ENCODE measurements around the gene ANKRD60. TPM values are rescaled to one million over a fixed set of nuclear protein-coding genes. Genes with fewer than 3 reads are reported as not detected.
A peak's percentile ranks its signal among the peaks of the same experiment; 100 is the strongest.

The ANKRD60 gene
- total and polyA plus RNA-seq, 2 donors: not detected

DNA sequence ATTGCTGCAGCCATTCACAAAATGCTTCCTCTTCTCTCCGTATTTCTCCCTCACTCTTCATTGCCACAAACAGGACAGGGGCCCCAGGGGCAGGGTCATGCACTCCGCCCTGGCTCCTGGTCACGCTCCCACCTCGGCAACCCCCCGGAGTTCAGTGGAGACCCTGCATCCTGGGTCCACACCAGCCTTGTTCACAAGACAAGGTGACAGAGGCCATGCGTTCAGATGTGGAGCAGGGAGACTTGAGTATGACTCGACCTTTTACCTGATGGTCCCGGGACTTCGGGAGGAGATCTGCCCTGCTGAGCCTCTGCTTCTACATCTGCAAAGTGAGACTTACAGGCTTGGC, 49.4 kb downstream of the ANKRD60 start:
- peaks cover 3 to 17% of the 10 kb centered on the region in 2 donors for H3K4me1 ChIP-seq (ENCODE audit: control insufficient read depth in 2 of 2, insufficient read depth in 2 of 2, low read length in 2 of 2)
- no peaks in the 10 kb centered on the region for H3K36me3 ChIP-seq (ENCODE audit: control insufficient read depth in 2 of 2, insufficient read depth in 2 of 2, low read length in 1 of 2)
- H3K27ac ChIP-seq (ENCODE audit: low read depth in 1 of 2, low read length in 1 of 2): no peak overlapping the region
- peaks cover 6 to 26% of the 10 kb centered on the region in 2 donors for H3K27me3 ChIP-seq (ENCODE audit: control insufficient read depth in 2 of 2, insufficient read depth in 1 of 2, low read length in 1 of 2)
- no peak for DNase-seq (ENCODE audit: low read depth in 6 of 9, low spot score in 9 of 9)
- no peaks in the 10 kb centered on the region for H3K9me3 ChIP-seq (ENCODE audit: control insufficient read depth in 2 of 2, insufficient read depth in 1 of 2, low read length in 1 of 2)
- WGBS: 47% methylated on average over 9 of the region's 9 CpGs
- no peak overlapping the region for H3K4me3 ChIP-seq (ENCODE audit: low read length in 2 of 2)

GRCh38 chr20:58177799-58178198, 50.7 kb downstream of the ANKRD60 start:
- no peak overlapping the region for H3K4me3 ChIP-seq (ENCODE audit: low read length in 2 of 2)

DNA sequence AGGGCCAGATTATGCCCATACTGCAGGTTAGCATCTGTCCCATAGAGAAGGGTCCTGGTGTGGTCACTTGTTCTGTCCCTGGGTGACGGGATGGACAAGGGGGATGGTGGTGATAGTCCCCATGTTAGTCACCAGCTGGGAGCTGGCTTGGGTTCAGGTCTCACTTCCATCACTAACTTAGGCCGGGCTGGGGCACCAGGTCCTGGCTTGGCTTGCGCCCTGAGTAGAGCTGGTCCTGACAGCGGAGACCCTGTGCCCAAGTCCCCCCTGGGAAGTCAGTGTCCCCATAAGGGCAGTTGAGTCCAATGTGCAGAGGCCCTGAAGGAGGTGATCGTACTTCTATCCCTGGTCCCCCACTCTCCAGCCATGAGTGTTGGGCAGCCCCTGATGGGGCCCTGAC, 52.6 kb downstream of the ANKRD60 start:
- Histone ChIP-seq H3K27me3 (ENCODE audit: control insufficient read depth in 2 of 2, insufficient read depth in 1 of 2, low read length in 1 of 2) (peaks cover 6 to 26% of the 10 kb centered on the region in 2 donors), H3K4me1 (ENCODE audit: control insufficient read depth in 2 of 2, insufficient read depth in 2 of 2, low read length in 2 of 2) (peaks cover 3 to 19% of the 10 kb centered on the region in 2 donors), H3K9me3 (ENCODE audit: control insufficient read depth in 2 of 2, insufficient read depth in 1 of 2, low read length in 1 of 2) (no peaks in the 10 kb centered on the region), H3K4me3 (ENCODE audit: low read length in 2 of 2) (no peak overlapping the region), H3K36me3 (ENCODE audit: control insufficient read depth in 2 of 2, insufficient read depth in 2 of 2, low read length in 1 of 2) (no peaks in the 10 kb centered on the region), H3K27ac (ENCODE audit: low read depth in 1 of 2, low read length in 1 of 2) (no peak overlapping the region)
- no peak for DNase-seq (ENCODE audit: low read depth in 6 of 9, low spot score in 9 of 9)
- 96% methylated on average over 5 of the region's 5 CpGs for WGBS

More at GRCh38 chr20:58177799-58178198, 50.7 kb downstream of the ANKRD60 start:
- DNase-seq (ENCODE audit: low read depth in 6 of 9, low spot score in 9 of 9): no peak
- Histone ChIP-seq H3K27ac (ENCODE audit: low read depth in 1 of 2, low read length in 1 of 2) (no peak overlapping the region), H3K36me3 (ENCODE audit: control insufficient read depth in 2 of 2, insufficient read depth in 2 of 2, low read length in 1 of 2) (no peaks in the 10 kb centered on the region), H3K9me3 (ENCODE audit: control insufficient read depth in 2 of 2, insufficient read depth in 1 of 2, low read length in 1 of 2) (no peaks in the 10 kb centered on the region), H3K27me3 (ENCODE audit: control insufficient read depth in 2 of 2, insufficient read depth in 1 of 2, low read length in 1 of 2) (peaks cover 6 to 26% of the 10 kb centered on the region in 2 donors), H3K4me1 (ENCODE audit: control insufficient read depth in 2 of 2, insufficient read depth in 2 of 2, low read length in 2 of 2) (peaks cover 3 to 19% of the 10 kb centered on the region in 2 donors)
- WGBS: 95% methylated on average over 10 of the region's 10 CpGs

GRCh38 chr20:58175425-58175824, 53.0 kb downstream of the ANKRD60 start:
- H3K4me1 ChIP-seq (ENCODE audit: control insufficient read depth in 2 of 2, insufficient read depth in 2 of 2, low read length in 2 of 2): peaks cover 3 to 19% of the 10 kb centered on the region in 2 donors
- H3K4me3 ChIP-seq (ENCODE audit: low read length in 2 of 2): no peak overlapping the region
- no peaks in the 10 kb centered on the region for H3K9me3 ChIP-seq (ENCODE audit: control insufficient read depth in 2 of 2, insufficient read depth in 1 of 2, low read length in 1 of 2)
- no peaks in the 10 kb centered on the region for H3K36me3 ChIP-seq (ENCODE audit: control insufficient read depth in 2 of 2, insufficient read depth in 2 of 2, low read length in 1 of 2)
- no peak overlapping the region for H3K27ac ChIP-seq (ENCODE audit: low read depth in 1 of 2, low read length in 1 of 2)
- H3K27me3 ChIP-seq (ENCODE audit: control insufficient read depth in 2 of 2, insufficient read depth in 1 of 2, low read length in 1 of 2): peaks cover 6 to 23% of the 10 kb centered on the region in 2 donors
- no peak for DNase-seq (ENCODE audit: low read depth in 6 of 9, low spot score in 9 of 9)
- WGBS: 94% methylated on average over 9 of the region's 9 CpGs

DNA sequence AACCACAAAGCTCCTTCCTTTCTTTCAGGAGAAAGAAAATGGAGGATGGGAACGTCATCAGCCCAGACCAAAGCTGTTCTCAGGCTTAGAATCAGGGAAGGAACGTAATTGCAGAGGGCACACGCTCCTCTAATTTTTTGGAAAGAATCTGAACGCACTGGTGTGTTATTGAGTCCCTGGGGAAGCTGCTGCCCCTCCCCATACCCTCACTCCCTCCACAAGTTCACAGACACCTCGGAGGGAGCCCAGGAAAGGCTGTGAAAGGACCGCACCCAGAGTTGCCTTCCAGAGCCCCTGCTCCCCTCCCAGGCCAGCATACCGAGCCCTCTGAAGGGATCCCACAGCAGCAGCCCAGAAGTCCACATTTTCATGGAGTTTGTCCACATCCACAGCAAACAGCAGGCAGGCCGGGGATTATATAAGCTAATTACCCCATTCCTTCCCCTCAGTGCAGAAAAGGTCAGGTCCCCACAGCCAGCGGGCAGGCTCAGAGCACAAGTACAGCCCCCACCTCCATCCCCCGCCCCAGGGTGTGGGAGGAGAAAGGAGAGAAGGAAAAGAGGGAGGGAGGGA, 53.7 kb downstream of the ANKRD60 start:
- Histone ChIP-seq H3K4me1 (ENCODE audit: control insufficient read depth in 2 of 2, insufficient read depth in 2 of 2, low read length in 2 of 2) (peaks cover 3 to 17% of the 10 kb centered on the region in 2 donors), H3K27me3 (ENCODE audit: control insufficient read depth in 2 of 2, insufficient read depth in 1 of 2, low read length in 1 of 2) (peaks cover 2 to 17% of the 10 kb centered on the region in 2 donors), H3K4me3 (ENCODE audit: low read length in 2 of 2) (no peak overlapping the region), H3K27ac (ENCODE audit: low read depth in 1 of 2, low read length in 1 of 2) (peak overlapping the region; percentile 32 to 42), H3K9me3 (ENCODE audit: control insufficient read depth in 2 of 2, insufficient read depth in 1 of 2, low read length in 1 of 2) (no peaks in the 10 kb centered on the region), H3K36me3 (ENCODE audit: control insufficient read depth in 2 of 2, insufficient read depth in 2 of 2, low read length in 1 of 2) (no peaks in the 10 kb centered on the region)
- WGBS: 86% methylated on average over 10 of the region's 10 CpGs
- DNase-seq (ENCODE audit: low read depth in 6 of 9, low spot score in 9 of 9): peak in 1 of 9 donors; percentile 5

DNA sequence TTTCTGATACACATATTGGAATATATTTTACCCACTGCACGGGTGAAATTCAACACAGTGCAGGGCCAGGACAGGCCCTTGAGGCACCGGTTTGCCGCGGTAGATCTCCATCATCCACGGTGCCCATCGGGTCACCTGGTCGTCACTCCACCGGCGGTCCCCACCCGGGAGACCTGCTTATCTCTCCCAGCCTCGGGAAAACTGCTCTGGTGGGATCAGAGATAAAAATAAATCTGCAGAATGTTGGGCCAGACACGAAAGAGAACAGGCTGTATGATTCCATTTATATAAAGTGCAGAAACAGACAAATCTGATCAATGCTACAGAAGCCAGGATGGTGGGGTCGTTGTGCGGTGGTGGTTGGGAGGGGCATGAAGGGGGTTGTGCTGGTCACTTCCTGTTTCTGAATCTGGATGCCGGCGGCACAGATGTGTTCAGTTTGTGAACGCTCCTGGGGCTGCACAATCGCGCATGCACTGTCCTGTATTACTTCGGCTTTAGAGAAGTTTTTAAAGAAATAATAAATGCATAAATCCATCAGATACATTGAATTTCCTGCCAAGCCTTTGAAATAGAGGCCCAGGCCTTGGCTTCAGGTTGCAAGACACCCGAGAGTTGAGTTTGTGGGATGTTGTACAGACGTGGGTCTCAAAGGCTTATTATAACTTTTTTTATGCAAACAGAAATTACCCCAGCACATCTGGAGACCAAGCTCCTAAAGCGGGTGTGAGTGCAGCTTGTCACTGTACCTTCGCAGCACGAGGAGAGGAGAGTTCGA, 54.3 kb downstream of the ANKRD60 start:
- Histone ChIP-seq H3K4me3 (ENCODE audit: low read length in 2 of 2) (no peak overlapping the region), H3K9me3 (ENCODE audit: control insufficient read depth in 2 of 2, insufficient read depth in 1 of 2, low read length in 1 of 2) (no peaks in the 10 kb centered on the region), H3K36me3 (ENCODE audit: control insufficient read depth in 2 of 2, insufficient read depth in 2 of 2, low read length in 1 of 2) (no peaks in the 10 kb centered on the region), H3K27me3 (ENCODE audit: control insufficient read depth in 2 of 2, insufficient read depth in 1 of 2, low read length in 1 of 2) (peaks cover 0 to 10% of the 10 kb centered on the region in 2 donors), H3K27ac (ENCODE audit: low read depth in 1 of 2, low read length in 1 of 2) (peak overlapping the region in 1 of 2 donors; percentile 42), H3K4me1 (ENCODE audit: control insufficient read depth in 2 of 2, insufficient read depth in 2 of 2, low read length in 2 of 2) (peaks cover 0 to 16% of the 10 kb centered on the region in 2 donors)
- DNase-seq (ENCODE audit: low read depth in 6 of 9, low spot score in 9 of 9): peak in 3 of 9 donors; percentile 6 to 21 (median 10)
- 43% methylated on average over 26 of the region's 26 CpGs for WGBS

DNA sequence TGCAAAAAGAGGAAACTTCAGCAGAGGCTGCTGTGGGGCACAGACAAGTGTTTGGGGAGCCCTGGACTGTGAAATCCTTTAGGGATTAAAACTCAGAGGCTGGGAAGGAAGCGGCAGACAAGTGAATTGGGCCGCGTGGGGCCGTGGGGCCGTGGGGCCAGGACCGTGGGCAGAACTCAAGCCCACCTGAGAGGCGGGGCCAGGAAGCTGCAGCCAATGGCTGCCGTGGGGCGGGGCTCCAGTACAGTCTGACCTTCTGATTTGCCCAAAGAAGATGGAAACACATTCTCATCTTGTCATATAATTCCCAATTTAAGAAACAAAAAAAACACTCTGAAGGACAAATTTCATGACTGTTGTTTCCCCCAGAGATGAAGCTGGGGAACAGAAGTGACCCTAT, 55.4 kb downstream of the ANKRD60 start:
- DNase-seq (ENCODE audit: low read depth in 6 of 9, low spot score in 9 of 9): no peak
- WGBS: 90% methylated on average over 9 of the region's 9 CpGs

DNA sequence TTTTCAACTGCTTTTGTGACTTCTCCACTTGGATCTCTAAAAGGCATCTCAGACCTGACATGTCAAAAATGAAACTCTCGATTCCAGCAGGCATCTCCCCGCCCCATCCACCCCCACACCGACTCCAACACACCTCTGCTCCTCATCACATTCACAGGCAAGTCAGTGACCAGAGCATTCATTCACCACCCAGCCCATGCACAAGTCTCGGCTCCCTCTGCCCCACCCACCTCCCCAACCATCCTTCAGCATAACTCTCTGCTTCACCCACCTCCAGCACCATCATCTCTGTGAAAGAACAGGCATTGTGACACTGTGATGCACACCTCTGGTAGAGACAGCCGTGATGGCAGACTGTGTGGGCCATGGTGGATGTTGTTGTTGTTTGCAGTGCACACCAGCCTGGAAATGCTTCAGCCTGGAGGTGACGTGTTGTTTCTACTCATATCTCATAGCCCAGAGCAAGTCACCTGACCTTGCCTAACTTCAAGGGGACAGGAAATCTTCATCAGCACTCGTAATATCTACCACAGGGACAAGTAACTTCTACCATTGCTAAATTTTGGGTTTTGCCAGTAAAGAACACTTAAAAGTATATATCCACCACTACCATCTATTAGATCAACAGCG, 56.5 kb downstream of the ANKRD60 start:
- 91% methylated on average over 8 of the region's 8 CpGs for WGBS
- no peak for DNase-seq (ENCODE audit: low read depth in 6 of 9, low spot score in 9 of 9)

More for the DNA sequence above, 55.4 kb downstream of the ANKRD60 start:
- H3K27me3 ChIP-seq (ENCODE audit: control insufficient read depth in 2 of 2, insufficient read depth in 1 of 2, low read length in 1 of 2): no peaks in the 10 kb centered on the region
- no peak overlapping the region for H3K27ac ChIP-seq (ENCODE audit: low read depth in 1 of 2, low read length in 1 of 2)
- no peak overlapping the region for H3K4me3 ChIP-seq (ENCODE audit: low read length in 2 of 2)
- no peaks in the 10 kb centered on the region for H3K36me3 ChIP-seq (ENCODE audit: control insufficient read depth in 2 of 2, insufficient read depth in 2 of 2, low read length in 1 of 2)
- peaks cover 0 to 16% of the 10 kb centered on the region in 2 donors for H3K4me1 ChIP-seq (ENCODE audit: control insufficient read depth in 2 of 2, insufficient read depth in 2 of 2, low read length in 2 of 2)
- H3K9me3 ChIP-seq (ENCODE audit: control insufficient read depth in 2 of 2, insufficient read depth in 1 of 2, low read length in 1 of 2): no peaks in the 10 kb centered on the region

DNA sequence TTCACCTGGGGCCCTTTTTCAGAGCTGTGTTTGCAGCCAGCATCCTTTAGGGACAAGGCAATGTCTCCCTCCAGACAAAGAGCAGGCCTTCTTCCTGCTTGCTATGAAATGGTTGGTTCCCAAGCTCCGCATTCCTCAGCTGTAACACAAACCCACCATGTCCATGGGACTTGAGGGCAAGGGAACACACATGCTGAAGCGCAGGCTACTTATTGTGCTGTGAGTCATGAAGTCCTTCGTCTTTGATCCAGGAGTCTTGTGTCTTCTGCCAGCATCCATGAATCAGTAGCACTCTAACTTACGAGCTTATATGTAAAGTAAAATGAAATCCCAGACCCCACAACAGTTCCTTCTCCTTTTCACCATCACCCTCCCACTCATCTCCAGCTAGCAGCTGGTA, 59.0 kb downstream of the ANKRD60 start:
- DNase-seq (ENCODE audit: low read depth in 6 of 9, low spot score in 9 of 9): no peak
- no peaks in the 10 kb centered on the region for H3K36me3 ChIP-seq (ENCODE audit: control insufficient read depth in 2 of 2, insufficient read depth in 2 of 2, low read length in 1 of 2)
- WGBS: 94% methylated on average over 4 of the region's 4 CpGs
- no peaks in the 10 kb centered on the region for H3K9me3 ChIP-seq (ENCODE audit: control insufficient read depth in 2 of 2, insufficient read depth in 1 of 2, low read length in 1 of 2)
- H3K27ac ChIP-seq (ENCODE audit: low read depth in 1 of 2, low read length in 1 of 2): no peak overlapping the region
- H3K27me3 ChIP-seq (ENCODE audit: control insufficient read depth in 2 of 2, insufficient read depth in 1 of 2, low read length in 1 of 2): no peaks in the 10 kb centered on the region
- no peak overlapping the region for H3K4me3 ChIP-seq (ENCODE audit: low read length in 2 of 2)
- H3K4me1 ChIP-seq (ENCODE audit: control insufficient read depth in 2 of 2, insufficient read depth in 2 of 2, low read length in 2 of 2): peaks cover 0 to 5% of the 10 kb centered on the region in 2 donors

More for the DNA sequence above, 56.5 kb downstream of the ANKRD60 start:
- no peaks in the 10 kb centered on the region for H3K9me3 ChIP-seq (ENCODE audit: control insufficient read depth in 2 of 2, insufficient read depth in 1 of 2, low read length in 1 of 2)
- no peaks in the 10 kb centered on the region for H3K27me3 ChIP-seq (ENCODE audit: control insufficient read depth in 2 of 2, insufficient read depth in 1 of 2, low read length in 1 of 2)
- H3K27ac ChIP-seq (ENCODE audit: low read depth in 1 of 2, low read length in 1 of 2): no peak overlapping the region
- H3K4me3 ChIP-seq (ENCODE audit: low read length in 2 of 2): no peak overlapping the region
- peaks cover 0 to 11% of the 10 kb centered on the region in 2 donors for H3K4me1 ChIP-seq (ENCODE audit: control insufficient read depth in 2 of 2, insufficient read depth in 2 of 2, low read length in 2 of 2)
- no peaks in the 10 kb centered on the region for H3K36me3 ChIP-seq (ENCODE audit: control insufficient read depth in 2 of 2, insufficient read depth in 2 of 2, low read length in 1 of 2)
